Measurements from ENCODE around the gene SLC25A29.
"Not testable (repeated sequence)": the region's sequence is repeated elsewhere in the genome, so short reads cannot be mapped to it uniquely, and the experiment has no call there.

SLC25A29 gene

GRCh38 chr14:100306101-100306997 lies at the start of gene SLC25A29:
TSS of gene SLC25A29 (minus strand) at chr14:100306444. CDS start at chr14:100306232, 212 bp downstream.
- DNase-seq (ENCODE audit: low read depth in 2 of 2) = peak; percentile 74 to 82

GRCh38 chr14:100350986-100351385 lies 44.7 kb upstream of the SLC25A29 start:
- no peak for DNase-seq (ENCODE audit: low read depth in 2 of 2)

- DNase-seq (ENCODE audit: low read depth in 2 of 2) = no peak
Observed at GRCh38 chr14:100350276-100350926, 44.2 kb upstream of the SLC25A29 start.

- no peak for DNase-seq (ENCODE audit: low read depth in 2 of 2)
Observed at GRCh38 chr14:100348784-100349685, 42.8 kb upstream of the SLC25A29 start.

GRCh38 chr14:100348253-100348729 lies 42.0 kb upstream of the SLC25A29 start:
- no peak for DNase-seq (ENCODE audit: low read depth in 2 of 2)

GRCh38 chr14:100346306-100347091 lies 40.3 kb upstream of the SLC25A29 start:
- DNase-seq (ENCODE audit: low read depth in 2 of 2) = no peak

- no peak for DNase-seq (ENCODE audit: low read depth in 2 of 2)
Observed at GRCh38 chr14:100345711-100346110, 39.5 kb upstream of the SLC25A29 start.

- not testable (repeated sequence) for DNase-seq (ENCODE audit: low read depth in 2 of 2)
Observed at GRCh38 chr14:100344657-100345056, 38.4 kb upstream of the SLC25A29 start.

GRCh38 chr14:100342826-100343225 lies 36.6 kb upstream of the SLC25A29 start:
- DNase-seq (ENCODE audit: low read depth in 2 of 2) = not testable (repeated sequence)

GRCh38 chr14:100342195-100342594 lies 36.0 kb upstream of the SLC25A29 start:
- DNase-seq (ENCODE audit: low read depth in 2 of 2) = no peak

- no peak for DNase-seq (ENCODE audit: low read depth in 2 of 2)
Observed at GRCh38 chr14:100341301-100342031, 35.2 kb upstream of the SLC25A29 start.

- no peak for DNase-seq (ENCODE audit: low read depth in 2 of 2)
Observed at GRCh38 chr14:100340423-100340813, 34.2 kb upstream of the SLC25A29 start.

GRCh38 chr14:100339766-100340422 lies 33.6 kb upstream of the SLC25A29 start:
- no peak for DNase-seq (ENCODE audit: low read depth in 2 of 2)

- no peak for DNase-seq (ENCODE audit: low read depth in 2 of 2)
Observed at GRCh38 chr14:100336618-100337530, 30.6 kb upstream of the SLC25A29 start.

GRCh38 chr14:100334904-100335303 lies 28.7 kb upstream of the SLC25A29 start:
- no peak for DNase-seq (ENCODE audit: low read depth in 2 of 2)

- DNase-seq (ENCODE audit: low read depth in 2 of 2) = no peak
Observed at GRCh38 chr14:100333827-100334226, 27.6 kb upstream of the SLC25A29 start.

- DNase-seq (ENCODE audit: low read depth in 2 of 2) = no peak
Observed at GRCh38 chr14:100333311-100333710, 27.1 kb upstream of the SLC25A29 start.

- no peak for DNase-seq (ENCODE audit: low read depth in 2 of 2)
Observed at GRCh38 chr14:100332797-100333196, 26.6 kb upstream of the SLC25A29 start.
